ENCODE measurements around the gene ANKIB1. TPM values are rescaled to one million over a fixed set of nuclear protein-coding genes. Genes with fewer than 3 reads are reported as not detected.
"Not testable (repeated sequence)": the region's sequence is repeated elsewhere in the genome, so short reads cannot be mapped to it uniquely, and the experiment has no call there.

Gene ANKIB1
- total RNA-seq, 6 experiments from 2014 or later = 9.3 to 20.8 (median 15.0) TPM

GRCh38 chr7:92403760-92404074 is 157.9 kb downstream of the ANKIB1 start:
- Histone ChIP-seq H3K36me3 (no peaks in the 10 kb centered on the region), H3K9me3 (no peaks in the 10 kb centered on the region), H3K27me3 (no peaks in the 10 kb centered on the region), H3K4me1 (peaks cover 0 to 14% (median 5%) of the 10 kb centered on the region in 4 donors), H3K4me3 (no peak overlapping the region), H3K27ac (no peak overlapping the region)
- TF ChIP-seq CTCF (IDR thresholded peaks at IDR 0.05) (no peak), POLR2A (IDR thresholded peaks at IDR 0.05) (no peak)
- ATAC-seq = no peak
- intact Hi-C loops (cut with DNase I) = no loop called here
- 83% methylated on average over 6 of the region's 6 CpGs for WGBS (ENCODE audit: insufficient coverage, low coverage, low lambda C conversion rate, missing lambda C conversion rate)
- DNase-seq = no peak

- peaks cover 0 to 14% (median 5%) of the 10 kb centered on the region in 4 donors for H3K4me1 ChIP-seq
- no peaks in the 10 kb centered on the region for H3K9me3 ChIP-seq
- no peaks in the 10 kb centered on the region for H3K36me3 ChIP-seq
- no peak overlapping the region for H3K4me3 ChIP-seq
- no peak for ATAC-seq
- H3K27me3 ChIP-seq = no peaks in the 10 kb centered on the region
- no peak for DNase-seq
- TF ChIP-seq POLR2A (IDR thresholded peaks at IDR 0.05) (no peak), CTCF (IDR thresholded peaks at IDR 0.05) (no peak)
- intact Hi-C loops (cut with DNase I) = no loop called here
- 70% methylated on average over 5 of the region's 6 CpGs for WGBS (ENCODE audit: insufficient coverage, low coverage, low lambda C conversion rate, missing lambda C conversion rate)
- no peak overlapping the region for H3K27ac ChIP-seq
Observed at GRCh38 chr7:92404170-92404614, 158.4 kb downstream of the ANKIB1 start.

- no peak for TF ChIP-seq POLR2A (IDR thresholded peaks at IDR 0.05)
- WGBS (ENCODE audit: insufficient coverage, low coverage, low lambda C conversion rate, missing lambda C conversion rate) = 100% methylated on average over 1 of the region's 1 CpG
- Histone ChIP-seq H3K4me3 (no peak overlapping the region), H3K27ac (no peak overlapping the region), H3K36me3 (no peaks in the 10 kb centered on the region), H3K27me3 (no peaks in the 10 kb centered on the region), H3K9me3 (no peaks in the 10 kb centered on the region), H3K4me1 (no peaks in the 10 kb centered on the region)
- ATAC-seq (no peak), DNase-seq (no peak)
- intact Hi-C loops (cut with DNase I) = no loop called here
Observed at GRCh38 chr7:92409357-92409756, 163.6 kb downstream of the ANKIB1 start.

- H3K4me3 ChIP-seq; H3K27me3 ChIP-seq; ATAC-seq; H3K36me3 ChIP-seq; DNase-seq; H3K27ac ChIP-seq; intact Hi-C loops (cut with DNase I); H3K9me3 ChIP-seq; H3K4me1 ChIP-seq: not testable (repeated sequence)
- WGBS (ENCODE audit: insufficient coverage, low coverage, low lambda C conversion rate, missing lambda C conversion rate) = 93% methylated on average over 6 of the region's 6 CpGs
Observed at GRCh38 chr7:92410162-92410561, 164.4 kb downstream of the ANKIB1 start.

- H3K27ac ChIP-seq = no peak overlapping the region
- H3K27me3 ChIP-seq = no peaks in the 10 kb centered on the region
- H3K4me1 ChIP-seq = no peaks in the 10 kb centered on the region
- 77% methylated on average over 11 of the region's 11 CpGs for WGBS (ENCODE audit: insufficient coverage, low coverage, low lambda C conversion rate, missing lambda C conversion rate)
- no peak for TF ChIP-seq CTCF (IDR thresholded peaks at IDR 0.05)
- TF ChIP-seq POLR2A (IDR thresholded peaks at IDR 0.05) = no peak
- no peaks in the 10 kb centered on the region for H3K36me3 ChIP-seq
- no peak overlapping the region for H3K4me3 ChIP-seq
- ATAC-seq (no peak), DNase-seq (no peak)
- no peaks in the 10 kb centered on the region for H3K9me3 ChIP-seq
- intact Hi-C loops (cut with DNase I) = no loop called here
Observed at GRCh38 chr7:92412745-92413144, 167.0 kb downstream of the ANKIB1 start.

GRCh38 chr7:92413550-92413949 is 167.8 kb downstream of the ANKIB1 start:
- Histone ChIP-seq H3K4me1 (no peaks in the 10 kb centered on the region), H3K27ac (no peak overlapping the region), H3K9me3 (no peaks in the 10 kb centered on the region), H3K36me3 (no peaks in the 10 kb centered on the region), H3K27me3 (no peaks in the 10 kb centered on the region), H3K4me3 (no peak overlapping the region)
- TF ChIP-seq CTCF (IDR thresholded peaks at IDR 0.05) (no peak), POLR2A (IDR thresholded peaks at IDR 0.05) (no peak)
- 48% methylated on average over 2 of the region's 5 CpGs for WGBS (ENCODE audit: insufficient coverage, low coverage, low lambda C conversion rate, missing lambda C conversion rate)
- intact Hi-C loops (cut with DNase I) = no loop called here
- DNase-seq (no peak), ATAC-seq (no peak)
